GM21381 (cell line): ENCODE data around the gene MCOLN3.

Source experiments
- ATAC-seq: cut with Tn5 transposase; IDR thresholded peaks from one replicate; pipeline ENCODE4 v1.9.1; 2021; ENCODE audit warnings: mild to moderate bottlenecking, moderate library complexity; ENCODE audit not compliant: unreplicated experiment

The MCOLN3 gene, protein sequence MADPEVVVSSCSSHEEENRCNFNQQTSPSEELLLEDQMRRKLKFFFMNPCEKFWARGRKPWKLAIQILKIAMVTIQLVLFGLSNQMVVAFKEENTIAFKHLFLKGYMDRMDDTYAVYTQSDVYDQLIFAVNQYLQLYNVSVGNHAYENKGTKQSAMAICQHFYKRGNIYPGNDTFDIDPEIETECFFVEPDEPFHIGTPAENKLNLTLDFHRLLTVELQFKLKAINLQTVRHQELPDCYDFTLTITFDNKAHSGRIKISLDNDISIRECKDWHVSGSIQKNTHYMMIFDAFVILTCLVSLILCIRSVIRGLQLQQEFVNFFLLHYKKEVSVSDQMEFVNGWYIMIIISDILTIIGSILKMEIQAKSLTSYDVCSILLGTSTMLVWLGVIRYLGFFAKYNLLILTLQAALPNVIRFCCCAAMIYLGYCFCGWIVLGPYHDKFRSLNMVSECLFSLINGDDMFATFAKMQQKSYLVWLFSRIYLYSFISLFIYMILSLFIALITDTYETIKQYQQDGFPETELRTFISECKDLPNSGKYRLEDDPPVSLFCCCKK

DNA sequence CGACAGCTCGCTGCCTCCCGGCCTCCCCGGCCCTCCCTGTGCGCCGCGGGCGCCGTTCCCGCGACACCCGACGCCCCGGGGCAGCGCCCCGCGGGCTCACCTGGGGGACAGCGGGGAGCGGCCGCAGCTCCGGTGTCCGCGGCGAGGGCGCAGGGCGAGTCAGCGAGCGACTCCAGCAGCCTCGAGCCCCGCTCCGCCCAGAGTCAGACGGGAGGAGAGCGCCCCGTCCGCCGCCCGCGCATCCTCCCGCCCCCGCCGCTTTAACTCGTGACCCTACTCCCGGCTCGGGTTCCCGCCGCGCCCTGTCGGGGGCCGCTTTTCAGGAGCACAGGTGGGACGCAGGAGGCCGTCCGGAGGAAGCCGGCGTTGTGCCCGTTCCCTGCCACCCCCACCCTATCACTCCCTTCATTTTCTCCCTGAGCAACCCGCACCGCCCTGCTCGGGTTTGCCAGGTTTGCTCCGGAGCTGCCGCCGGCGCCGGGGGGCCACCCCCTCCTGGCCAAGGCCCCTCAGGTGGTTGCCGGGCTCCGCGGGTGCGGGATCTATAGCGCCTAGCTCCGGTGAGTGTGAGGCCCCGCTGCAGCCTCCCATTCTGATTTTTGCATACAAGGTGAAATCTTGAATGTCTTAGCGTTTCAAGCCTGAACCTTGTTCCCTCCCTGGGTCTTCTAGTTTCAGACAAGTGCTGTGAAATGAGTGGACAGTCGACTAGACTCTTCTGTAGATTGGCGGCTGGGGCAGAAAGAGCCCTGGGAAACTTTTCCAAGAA is at the start of gene MCOLN3:
Gene MCOLN3, minus strand, starts transcription at position 205 of the 769 bp plus-strand sequence. CDS start 3,140 bp downstream, outside the sequence.
- ATAC-seq = peak; percentile 62

DNA sequence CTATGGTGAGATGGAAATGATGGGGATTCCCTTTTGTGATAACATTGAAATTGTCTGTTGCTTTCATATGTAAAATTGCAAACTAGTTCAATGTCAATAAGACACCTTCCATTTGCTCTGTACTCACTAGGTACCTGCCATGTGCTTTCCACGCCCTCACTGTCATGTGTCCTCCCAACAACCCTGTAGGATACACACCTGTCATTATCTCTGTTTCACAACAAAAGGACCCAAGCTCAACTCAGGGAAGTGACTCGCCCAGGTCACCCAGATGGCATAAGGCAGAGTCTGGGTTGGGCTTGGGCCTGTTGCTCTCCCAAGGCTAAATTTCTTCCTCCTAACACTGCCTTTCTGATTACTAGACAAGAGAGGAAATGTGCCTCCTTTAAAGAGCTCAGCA is 45.3 kb upstream of the MCOLN3 start:
- ATAC-seq = no peak

DNA sequence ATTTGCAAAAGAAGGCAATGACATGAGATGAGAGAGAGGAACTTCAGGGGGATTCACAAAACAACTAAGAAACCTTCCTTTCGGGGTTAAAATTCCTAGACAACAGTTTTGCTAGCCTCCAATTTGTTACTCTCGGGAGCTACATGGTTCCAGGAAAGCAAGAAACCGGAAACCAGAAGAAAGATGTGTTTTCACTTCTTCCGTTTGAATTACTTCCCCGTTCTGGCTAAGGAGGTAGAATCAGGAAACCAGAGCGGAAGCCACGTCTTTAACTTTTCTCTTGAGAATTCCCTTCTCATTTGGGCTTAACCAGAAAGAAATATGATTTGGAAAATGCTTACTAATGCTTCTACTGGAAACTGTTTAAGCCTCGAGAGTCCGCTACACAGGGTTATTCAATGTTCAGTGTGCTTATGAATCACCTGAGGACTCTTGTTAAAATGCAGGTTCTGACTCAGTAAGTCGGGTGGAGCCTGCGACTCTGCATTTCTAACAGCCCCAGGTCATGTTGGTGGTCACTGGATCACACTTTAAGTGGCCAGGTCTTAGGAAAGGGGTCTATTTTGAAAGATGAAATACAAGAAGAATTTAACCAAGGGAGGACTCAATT is 43.5 kb upstream of the MCOLN3 start:
- ATAC-seq = no peak

DNA sequence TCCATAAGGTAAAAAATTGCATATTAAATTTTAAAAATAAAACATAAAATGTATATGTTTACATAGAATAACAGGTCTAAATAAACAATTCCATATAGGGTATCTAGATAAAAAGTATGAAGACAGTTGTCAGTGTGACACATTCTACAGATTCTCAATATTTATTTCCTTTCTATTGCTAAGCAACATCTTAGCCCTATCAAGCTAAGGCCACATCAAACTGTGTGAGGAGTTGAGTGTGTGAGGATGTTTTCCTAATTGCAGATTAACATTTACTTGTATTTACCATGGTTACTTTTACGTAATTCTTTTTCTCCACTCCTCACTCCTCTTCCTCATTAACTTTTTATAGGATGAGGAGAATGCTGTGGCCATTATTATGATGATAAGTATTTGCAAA is 41.9 kb upstream of the MCOLN3 start:
- ATAC-seq = no peak

DNA sequence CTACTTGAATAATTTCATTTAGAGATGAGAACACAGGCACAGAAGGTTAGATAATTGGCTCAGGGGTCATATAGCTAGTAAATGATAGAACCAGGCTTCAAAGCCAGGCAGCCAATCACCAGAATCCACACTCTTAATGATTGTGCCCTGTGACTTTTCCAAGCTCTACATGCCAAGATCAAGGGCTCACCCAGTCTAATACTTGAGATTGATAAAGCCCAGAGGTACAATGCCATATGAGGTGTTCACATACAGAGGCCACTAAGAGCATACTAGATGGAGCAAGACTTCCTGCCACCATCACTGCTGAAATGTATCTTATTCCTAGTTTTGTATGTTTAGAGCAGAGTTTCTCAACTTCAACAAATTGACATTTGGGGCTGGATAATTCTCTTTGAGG is 40.9 kb upstream of the MCOLN3 start:
- no peak for ATAC-seq

DNA sequence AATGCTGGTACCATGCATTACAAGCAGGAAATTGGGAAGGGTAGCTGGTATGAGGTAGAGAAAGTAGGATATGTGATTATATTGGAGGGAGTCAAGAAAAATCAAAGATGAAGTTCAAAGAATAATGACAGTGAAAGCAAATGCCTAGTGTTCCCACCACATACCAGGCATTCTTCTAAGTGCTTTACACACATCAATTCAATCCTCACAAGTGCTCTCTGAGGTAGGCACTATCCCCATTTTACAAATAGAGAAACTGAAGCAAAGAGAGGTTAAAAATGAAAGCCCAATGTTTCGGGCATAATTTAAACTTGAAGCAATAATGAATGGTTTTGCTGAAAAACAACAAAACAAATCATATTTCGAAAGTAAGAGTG is 40.1 kb upstream of the MCOLN3 start:
- no peak for ATAC-seq

DNA sequence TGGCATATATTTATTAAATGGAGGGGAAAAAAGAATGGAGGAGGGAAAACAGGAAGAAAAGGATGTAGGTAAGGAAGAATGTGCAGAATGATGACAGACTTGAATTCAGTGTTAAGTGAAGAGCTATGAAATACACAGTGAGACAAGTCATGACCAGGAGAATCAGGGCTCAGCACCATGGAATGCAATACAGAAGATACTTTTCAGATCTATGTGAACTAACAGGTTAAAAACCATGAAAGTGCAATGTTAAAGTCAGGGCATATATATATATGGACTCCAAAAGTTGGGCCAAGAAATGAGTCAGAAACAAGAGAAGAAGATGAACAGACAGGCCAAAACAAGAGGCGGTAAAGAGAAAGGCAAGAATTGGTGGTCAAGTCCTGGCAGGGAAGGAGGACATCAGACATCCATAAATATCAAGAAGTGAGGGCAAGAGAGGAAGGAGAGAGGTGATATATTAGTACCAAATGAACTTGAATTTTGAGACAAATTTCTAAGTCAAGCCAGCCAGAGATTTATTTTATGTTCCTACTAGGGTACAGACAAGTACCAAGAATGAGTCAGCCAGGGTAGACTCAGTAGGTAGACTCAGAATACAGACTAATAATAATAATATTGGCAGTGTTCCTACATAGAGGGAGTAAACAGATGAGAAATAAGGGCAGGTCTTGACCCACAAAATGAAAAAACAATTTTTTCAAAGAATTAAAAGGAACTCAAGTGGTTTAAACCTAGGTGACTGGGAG is 39.5 kb upstream of the MCOLN3 start:
- ATAC-seq = no peak

DNA sequence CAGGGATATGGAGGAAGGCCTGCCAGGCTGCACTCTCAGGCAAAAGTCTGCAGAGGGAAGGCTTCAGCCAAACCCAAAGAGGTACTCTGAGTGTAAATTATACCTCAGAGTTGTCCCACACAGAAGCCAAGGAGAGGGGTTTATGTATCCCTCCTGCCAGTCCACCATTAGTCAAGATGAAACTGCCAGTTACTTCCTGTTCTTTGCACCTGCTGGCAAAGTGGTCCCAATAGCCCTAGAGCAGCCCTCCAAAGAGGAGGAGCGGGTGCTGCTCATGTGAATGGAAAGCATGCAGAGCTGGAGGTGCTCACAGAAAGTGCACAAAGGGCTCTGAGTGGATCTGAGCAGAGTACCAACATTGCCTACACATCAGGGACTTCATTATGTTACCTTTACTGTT is 37.1 kb upstream of the MCOLN3 start:
- no peak for ATAC-seq

DNA sequence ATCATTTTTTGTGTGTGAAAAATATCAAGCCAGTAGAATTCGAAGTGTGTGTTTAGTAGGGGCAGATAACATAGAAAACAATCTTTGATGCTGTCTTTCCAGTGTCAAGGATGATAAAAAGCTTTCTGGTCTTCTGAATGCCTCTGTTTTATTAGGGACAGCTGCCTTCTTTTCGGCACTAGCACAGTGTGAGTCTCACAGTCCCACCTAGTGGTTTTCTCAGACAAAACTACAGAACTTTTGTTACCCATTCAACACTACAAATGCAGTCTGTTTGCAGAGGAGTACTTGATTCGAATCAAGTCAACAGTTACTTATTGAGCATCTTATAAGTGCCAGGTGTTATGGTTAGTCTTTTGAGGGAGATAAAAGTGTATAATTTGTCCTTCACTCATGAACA is 30.6 kb upstream of the MCOLN3 start:
- no peak for ATAC-seq

DNA sequence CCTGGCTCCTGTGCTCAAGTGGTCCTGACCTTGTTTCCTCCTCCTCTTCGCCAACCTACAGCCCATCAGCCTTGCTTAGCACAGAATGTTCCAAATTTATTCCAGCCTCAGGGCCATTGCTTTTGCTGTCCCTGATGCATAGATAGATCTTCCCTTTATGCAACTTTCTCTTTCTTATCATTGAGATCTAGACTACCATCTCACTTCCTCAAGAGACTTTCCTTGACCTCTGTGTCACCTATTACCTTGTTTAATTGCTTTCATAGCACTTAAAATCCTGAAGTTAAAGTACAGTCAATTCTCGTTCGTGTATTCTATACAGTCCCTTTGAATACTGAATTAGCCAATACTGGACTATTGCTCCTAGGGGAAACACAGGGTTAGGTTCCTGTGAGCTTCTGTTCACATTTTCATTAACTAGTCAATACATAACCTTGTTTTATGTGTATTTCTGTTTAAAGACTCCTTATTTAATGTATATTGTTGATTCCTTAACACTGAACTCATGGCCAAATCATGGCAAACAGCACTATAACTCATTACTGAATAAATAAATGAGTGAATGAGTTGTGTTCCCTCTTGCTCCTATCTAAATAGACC is 26.2 kb upstream of the MCOLN3 start:
- no peak for ATAC-seq

DNA sequence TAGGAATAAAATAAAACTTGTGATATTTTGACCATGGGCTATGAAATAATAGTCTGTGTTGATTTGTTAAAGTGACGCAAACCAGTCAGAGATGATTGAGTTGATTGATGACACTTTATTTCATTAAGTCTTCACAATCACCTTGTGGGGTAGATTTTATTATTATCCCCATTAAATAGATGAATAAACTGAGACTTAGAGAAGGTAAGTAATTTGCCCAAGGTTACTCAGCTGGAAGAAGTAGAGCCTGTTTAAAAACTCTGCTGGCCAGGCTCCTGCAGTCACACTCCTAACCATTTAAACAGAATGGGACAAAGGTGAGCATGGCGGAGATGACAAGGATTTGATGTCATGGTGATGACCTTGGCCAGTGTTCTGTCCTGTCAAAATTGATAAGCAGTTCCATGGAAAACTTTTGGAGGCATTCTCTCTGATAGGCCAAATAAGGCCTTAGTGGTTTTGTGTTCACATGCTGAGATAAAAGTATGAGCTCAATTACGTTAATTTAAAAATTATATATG is 22.7 kb upstream of the MCOLN3 start:
- no peak for ATAC-seq

DNA sequence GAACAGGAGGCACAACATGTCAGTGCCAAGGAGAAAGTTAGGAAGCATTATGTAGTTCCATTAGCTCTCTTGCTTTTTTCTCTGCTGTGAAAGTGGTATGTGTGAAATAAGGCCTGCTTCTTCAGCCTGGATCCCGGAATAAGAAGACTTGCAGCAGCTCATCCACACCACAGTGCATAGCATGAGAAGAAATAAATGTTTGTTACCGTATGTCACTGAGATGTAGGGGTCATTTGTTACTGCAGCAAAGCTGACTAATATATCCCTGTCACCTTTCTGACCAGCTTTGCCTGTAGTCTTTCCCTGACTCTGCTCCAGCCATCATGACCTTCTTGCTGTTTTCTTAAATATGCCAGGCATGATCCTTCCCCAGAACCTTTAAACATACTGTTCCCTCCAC is 20.5 kb upstream of the MCOLN3 start:
- no peak for ATAC-seq

DNA sequence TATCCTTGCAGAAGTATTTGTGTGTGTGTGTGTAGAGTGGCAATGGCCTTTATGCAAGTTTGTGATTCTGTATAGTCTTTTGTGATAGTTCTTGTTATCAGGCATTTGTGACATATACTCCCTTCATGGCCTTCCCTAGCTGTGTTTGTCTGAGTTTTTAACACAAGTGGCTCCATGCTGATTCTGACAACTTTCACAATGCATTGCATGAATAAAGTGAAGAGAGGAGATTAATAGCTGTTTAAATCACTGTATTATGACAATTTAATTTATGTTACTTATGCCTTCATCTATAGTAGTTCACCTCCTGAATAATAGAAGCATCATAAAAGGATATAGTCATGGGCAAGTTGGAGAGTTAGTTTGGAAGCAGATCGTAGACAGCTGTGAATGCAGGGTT is 17.2 kb upstream of the MCOLN3 start:
- no peak for ATAC-seq

DNA sequence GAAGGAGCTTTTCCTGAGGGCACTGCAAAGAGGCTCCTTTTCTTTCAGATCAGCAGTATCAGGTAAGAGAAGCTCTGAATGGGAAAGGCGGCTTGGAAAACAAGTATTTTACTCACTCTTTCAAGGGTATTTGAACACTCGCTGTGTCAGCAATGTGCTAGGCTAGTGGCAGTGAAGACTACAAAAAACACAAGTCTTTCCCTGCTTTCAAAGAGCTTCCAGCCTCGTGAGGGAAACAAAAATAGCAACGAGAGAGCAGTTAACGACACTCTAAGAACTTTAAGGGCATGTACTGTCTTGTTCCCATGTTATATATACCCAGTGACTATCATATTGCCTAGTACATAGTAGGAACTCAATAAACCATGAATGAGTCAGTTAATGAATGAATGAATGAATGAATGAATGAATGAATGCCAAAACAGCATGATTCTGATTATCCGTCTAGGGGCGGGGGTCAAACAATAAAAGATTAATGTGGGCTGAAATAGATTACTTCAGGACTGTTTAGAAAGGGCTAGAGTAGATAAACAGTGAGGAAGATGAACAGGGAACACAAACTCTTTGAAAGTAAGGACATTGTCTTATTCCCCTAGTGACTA is 14.2 kb upstream of the MCOLN3 start:
- no peak for ATAC-seq

DNA sequence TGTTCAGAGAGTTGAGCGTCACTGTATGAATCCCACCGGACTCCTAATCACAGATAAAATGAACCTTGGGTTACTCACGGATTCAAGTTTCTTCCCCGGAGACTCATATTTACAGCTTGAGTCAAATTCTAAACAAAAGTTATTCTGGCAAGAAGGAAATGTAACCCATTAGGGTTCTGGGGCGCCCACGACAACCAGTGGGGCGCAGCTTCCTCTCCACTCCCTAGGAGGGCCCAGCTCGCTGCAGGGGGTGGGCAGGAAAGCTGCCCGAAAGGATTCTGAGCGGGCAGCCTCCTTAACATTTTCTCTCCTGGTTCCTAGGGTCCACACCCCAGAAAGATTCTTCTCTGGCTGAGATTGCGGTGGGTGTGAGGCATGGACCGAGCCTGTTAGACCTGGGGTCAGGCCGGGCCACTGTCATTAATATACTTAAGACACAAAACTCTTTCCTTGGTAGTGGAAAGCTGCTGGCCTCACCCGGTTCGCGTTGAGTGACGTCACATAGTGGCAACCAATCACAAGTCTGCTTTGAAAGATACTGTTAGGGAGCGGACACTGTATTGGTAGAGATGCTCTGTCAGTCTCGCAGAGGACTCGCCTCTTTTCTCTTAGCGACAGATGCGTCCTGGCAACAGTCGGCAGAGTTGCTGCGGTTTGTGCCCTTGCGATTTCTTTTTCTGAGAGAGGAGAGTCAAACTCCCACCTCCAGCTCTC is 13.6 kb upstream of the MCOLN3 start:
- ATAC-seq = peak; percentile 100

DNA sequence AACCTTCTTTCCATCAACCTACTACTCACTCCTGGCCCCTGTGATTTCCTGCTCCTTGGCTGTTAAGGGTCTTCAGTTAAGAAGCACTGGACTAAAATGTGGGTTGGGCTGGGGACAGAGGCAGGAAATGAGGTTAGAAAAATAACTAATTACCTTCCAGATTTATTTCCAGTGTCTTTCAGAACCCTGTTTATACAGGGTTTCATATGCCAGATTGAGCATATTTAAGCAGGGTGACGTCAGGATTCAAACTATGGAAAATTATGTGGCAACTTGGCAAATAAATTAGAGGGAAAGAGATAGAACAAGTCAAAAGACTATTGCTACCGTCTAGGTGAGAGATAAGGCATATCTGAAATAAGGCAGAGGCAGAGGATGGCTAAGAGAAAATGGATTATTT is 11.7 kb upstream of the MCOLN3 start:
- no peak for ATAC-seq

DNA sequence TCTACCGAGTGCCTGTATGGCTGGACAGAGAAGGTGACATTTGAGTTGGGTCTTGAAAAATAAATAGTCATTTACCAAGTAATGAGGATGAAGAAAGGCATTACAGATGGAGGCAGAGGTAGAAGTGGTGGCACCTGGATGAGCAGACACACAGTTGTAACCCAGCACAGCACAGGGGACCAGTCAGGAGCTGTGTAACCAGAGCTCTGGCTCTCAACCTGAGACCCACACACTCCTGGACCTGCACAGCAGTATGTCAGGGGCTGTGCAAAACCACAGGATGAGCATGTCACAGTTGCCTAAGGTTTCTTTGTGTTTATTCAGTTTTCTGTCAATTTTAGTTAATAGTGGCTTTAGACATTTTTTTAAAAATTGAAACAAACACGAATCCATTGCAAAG is 11.3 kb upstream of the MCOLN3 start:
- no peak for ATAC-seq

DNA sequence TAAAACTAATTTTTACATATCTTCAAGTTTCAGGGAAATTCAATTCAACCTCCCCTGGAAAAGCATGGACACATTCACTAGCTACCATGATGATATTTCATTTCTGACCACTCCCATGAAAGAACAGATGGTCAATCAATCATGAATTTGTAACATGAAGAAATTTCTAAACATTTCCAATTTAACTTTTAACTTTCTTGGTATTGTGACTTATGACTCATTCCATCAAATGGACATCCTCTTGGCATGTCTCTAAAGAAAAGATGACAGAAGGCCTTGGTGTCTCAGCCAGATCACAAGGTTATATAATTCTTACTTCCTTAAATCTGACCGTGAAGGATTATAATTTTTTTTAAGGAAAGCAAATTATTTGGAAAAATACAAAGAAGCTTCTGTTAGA is 10.5 kb upstream of the MCOLN3 start:
- no peak for ATAC-seq

DNA sequence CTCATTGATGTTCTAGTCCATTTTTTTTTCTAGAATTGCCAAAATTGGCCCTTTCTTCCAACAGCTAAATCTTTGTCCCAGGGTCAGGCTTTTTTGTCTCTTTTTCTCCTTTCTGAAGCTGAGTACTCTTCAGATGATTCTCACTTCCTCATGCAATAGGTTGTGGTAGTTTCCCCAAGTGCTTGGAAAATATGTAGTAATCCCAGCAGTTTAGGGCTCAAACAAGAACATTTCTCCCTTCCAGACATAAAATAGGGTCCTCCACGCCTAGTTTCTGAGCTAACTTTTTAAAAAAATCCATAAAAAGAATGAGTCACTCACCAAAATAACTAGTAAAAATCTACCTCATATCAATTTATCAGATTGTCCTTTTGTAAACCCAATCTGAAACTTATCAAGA is 10.0 kb upstream of the MCOLN3 start:
- ATAC-seq = no peak
